Eye (tissue), 1 donor: ENCODE measurements around the gene NHSL1.

Experiments
- DNase-seq: peaks from one replicate; pipeline ENCODE4 v3.0.0-alpha.2; 2015

The NHSL1 gene

DNA sequence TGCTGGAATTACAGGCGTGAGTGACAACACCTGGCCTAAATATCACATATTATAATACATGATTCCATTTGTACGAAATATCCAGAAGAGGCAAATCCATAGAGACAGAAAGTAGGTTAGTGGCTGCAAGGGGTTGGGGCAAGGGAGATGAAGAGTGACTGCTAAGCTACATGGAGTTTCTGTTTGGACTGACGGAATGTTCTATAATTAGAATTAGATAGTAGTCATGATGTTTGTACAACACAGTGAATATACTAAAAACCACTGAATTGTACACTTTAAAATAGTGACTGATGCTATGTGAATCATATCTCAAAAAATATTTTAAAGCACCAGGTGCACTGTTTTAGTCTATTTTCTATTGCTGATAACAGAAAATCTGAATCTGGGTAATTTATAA, 99.0 kb downstream of the NHSL1 start:
- DNase-seq, result no peak

DNA sequence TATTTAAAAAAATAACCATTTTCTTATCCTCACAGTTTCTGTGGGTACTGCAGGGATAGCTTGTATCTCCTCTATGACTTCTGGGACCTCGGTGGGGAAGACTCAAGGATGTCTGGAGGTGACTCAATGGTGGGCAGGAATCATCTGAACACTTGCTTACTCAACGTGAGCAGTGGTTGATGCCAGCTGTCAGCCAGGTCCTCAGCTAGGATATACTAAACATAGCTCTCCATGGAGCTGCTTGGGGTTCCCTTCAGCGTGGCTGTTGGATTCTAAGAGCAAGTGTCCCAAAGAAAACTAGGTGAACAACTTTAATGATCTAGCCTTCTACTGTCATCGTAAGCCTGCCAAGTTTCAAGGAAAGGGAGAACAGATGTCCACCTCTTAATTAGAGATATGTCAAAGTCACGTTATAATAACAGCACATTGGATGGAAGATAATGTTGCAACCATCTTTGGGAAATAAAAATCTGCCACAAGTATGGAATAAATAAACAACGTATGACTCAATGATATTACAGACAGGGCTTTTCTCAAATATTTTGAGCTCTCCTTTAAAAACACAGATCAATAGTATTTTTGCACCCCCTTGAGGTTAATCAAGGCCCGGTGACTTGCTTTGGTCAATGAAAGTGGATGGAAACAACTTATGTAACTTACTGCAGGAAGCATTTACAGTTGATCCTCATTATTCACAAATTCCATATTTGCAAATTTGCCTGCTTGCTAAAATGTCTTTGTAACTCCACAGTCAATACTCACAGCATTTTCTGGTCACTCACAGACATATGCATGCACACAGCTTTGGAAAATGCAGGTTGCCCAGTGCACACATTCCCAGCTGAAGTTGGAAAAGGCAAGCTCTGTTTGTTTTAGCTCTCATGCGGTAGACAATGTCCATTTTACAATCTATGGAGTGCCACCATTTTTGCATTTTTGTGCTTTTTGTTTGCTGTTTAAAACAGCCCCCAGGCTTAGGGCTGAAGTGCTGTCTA, 101.9 kb downstream of the NHSL1 start:
- DNase-seq, result no peak

DNA sequence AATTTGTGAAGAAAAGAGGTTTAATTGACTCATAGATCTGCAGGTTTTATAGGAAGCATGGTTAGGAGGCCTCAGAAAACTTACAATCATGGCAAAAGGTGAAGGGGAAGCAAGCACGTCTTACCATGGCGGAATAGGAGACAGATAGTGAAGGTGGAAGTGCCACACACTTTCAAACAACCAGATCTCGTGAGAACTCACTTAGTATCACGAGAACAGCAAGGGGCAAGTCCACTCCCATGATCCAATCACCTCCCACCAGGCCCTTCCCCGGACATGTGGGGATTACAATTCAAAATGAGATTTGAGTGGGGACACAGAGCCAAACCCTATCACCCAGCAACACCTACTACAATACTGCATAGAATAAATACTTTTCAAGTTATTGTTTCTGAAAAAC, 102.6 kb downstream of the NHSL1 start:
- DNase-seq, result no peak

DNA sequence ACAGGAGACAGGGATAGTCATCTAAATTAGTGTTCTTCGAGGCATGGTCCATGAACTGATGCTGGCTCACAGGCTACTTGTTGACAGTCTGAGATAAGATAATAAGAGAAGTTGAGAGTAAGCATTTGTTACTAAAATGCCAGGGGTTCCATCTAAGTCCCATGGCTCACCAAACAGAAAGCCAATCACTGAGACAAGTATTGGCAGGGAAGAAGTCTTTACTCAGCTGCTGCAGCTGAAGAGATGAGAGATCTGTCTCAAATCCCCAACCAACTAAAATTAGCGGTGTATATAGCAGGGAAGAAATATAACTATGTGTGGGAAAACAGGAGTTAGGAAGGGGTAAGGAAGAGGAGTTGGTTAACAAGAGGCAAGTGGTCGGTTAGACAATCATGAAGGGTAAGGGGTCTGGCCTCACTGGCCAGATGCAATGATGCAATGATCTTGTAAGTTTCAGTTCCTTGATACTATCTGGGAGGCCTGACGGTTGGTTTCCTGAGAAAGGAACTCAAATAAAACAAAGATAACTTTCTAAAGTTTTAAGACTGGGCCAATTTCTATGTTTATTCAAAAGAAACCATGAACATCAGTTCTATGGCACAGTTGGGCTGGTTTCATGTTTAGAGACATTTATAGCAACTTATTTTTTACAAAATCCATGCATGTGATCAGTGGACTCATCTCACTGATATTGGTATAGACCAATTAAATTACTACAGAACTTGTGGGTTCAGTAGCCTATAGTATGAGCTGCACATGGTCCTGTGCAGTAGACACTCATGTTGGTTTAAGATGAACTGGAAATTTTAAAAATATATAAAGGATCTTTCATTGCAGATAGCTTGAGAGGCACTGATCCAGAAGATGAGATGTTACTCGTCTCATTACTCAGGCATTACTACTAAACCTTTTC, 105.2 kb downstream of the NHSL1 start:
- DNase-seq, result no peak

DNA sequence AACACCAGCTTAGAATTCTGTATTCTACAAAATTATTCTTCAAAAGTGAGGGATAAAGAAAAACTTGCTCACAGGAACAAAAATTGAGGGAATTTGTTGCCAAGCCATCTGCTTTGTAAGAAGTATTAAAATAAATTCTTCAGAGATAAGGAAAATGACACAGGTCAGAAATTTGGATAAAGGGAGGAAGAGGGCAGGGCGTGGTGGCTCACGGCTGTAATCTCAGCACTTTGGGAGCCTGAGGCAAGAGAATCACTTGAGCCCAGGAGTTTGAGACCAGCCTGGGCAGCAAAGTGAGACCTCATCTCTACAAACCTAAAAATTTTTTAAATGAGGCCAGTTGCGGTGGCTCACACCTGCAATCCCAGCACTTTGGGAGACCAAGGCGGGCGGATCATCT, 109.7 kb downstream of the NHSL1 start:
- no peak for DNase-seq

DNA sequence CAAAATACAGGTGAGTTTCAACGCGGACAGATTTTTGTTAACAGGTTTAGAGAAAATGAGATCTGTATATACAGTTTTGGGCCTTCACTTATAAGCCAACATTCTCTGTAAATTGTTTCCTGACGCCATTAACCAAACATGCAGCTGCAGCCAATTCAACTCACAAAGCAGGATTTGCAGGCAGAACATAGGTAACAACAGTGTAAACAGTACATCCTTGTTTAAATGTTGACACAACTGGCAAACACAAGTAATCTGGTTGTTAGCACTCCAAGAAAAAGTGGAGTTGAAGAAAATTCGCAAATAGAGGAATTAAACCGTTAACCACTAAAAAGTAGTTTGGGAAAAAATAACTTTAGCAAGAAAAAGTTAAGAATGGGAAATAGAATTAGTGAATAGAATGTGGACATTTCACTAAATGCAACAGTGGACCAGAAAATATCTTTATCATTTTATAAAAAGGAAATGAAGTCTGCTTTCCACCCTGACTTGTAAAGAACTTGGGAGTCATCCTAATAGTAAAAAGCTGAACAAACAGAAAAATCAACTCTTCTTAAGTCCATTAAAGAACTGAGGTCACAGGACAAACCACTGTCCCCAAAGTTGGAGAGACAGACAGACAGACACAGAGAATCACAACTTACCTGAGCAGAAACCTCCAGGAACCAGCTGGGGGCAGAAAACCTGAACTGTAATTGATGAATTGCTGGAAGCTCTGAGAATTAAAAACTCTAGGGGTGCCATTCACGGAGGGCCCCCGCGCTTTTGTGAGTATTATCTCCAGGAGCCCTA, 111.5 kb downstream of the NHSL1 start:
- DNase-seq, result no peak

DNA sequence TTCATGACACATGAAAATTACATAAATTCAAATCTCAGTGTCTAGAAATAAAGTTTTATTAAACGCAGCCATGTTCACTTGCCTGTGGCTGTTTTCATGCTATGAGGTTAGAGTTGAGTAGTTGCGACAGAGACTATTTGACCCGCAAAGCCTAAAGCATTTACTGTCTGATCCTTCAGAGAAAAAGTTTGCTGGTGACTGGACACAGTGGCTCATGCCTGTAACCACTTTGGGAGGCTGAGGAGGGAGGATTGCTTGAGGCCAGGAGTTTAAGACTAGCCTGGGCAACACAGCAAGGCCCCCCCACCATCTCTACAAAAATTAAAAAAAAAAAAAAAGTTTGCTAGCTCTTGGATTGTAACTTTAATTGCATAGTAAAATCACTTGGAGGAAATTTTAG, 112.4 kb downstream of the NHSL1 start:
- DNase-seq, result no peak

DNA sequence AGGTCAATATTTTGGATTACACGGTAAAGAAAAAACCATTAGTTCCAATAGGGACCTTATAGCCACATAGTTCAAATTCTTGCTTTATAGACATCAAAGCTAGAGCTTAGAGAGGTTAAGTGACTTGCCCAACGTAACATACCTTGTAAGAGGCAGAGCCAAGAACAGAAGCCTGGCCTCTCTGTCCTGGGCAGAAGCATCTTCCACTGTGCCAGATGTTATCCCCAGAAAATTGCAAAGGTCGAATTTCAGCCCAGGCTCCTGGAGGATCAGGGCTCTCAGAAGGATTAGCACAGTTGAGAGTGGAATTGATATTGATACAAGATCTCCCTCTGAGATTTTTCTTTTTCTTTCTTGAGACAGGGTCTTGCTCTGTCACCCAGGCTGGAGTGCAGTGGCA, 115.5 kb downstream of the NHSL1 start:
- DNase-seq, result no peak

DNA sequence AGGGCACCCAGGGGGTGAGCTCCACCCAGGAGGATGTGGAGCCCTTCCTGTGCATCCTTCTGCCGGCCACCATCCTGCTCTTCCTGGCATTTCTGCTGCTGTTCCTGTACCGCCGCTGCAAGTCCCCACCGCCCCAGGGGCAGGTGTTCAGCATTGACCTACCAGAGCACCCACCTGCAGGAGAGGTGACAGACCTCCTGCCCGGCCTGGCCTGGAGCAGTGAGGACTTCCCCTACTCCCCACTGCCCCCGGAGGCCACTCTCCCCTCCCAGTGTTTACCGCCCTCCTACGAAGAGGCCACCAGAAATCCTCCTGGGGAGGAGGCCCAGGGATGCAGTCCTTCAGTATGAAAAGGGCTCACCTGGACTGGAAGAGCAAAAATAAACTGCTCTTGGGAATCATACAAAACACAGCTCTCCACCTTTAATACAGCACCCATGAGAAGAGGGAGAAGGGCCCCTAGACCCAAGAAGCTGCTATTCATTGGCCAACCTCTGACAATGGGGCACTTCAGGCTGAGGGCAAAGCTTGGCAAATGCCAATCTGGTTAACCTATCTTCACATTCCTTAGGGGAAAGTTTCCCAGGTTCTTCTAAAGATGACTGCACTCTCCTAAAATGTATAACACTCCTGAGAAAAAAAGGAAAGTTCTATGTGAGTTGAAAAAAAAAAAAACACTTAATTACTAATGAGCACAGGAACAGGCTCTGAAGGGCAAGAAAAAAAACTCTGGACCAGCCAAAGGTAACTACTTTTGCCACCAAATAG, 116.6 kb downstream of the NHSL1 start:
- no peak for DNase-seq

DNA sequence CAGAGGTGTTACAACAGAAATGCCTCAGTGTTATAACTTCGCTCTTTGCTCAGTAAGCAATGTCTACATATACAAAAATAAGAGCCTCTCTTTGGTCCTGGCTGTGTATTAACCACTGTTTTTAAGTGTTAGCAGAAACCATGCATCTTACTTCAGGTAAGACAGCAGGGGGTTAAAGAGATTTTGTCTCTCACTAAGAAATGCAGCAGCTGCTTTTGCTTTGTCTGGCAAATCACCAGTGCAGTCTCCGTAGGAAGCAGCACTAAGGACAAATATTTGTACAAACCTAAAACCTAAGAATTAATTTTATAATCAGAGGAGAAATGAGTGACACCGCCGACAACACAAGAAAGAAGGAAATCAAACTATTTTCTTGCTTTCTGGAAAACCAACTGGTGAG, 120.8 kb downstream of the NHSL1 start:
- no peak for DNase-seq

DNA sequence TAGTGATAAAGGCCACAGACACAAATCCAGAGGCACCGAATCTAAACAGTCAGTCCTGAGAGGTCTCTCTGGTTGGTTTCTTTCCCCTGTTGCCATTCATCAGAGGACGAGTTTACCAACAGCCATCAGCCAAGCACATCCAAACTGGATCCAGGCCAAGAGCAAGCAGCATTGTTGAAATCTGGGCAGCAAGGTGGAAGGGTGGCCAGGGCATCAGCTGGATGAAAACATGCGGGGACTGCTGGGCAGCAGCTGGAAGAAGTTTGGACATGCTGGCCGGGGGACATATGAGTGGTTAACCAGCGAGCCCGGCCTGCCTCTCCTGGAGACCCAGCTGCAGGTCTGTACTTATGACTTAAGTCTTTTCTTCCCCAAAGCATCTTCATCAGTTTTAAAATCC, 121.5 kb downstream of the NHSL1 start, which contains the start of gene SMIM28:
SMIM28 (plus strand) TSS at position 62 of the 400 bp plus-strand sequence; CDS start at position 230, 168 bp downstream.
- DNase-seq, result no peak

DNA sequence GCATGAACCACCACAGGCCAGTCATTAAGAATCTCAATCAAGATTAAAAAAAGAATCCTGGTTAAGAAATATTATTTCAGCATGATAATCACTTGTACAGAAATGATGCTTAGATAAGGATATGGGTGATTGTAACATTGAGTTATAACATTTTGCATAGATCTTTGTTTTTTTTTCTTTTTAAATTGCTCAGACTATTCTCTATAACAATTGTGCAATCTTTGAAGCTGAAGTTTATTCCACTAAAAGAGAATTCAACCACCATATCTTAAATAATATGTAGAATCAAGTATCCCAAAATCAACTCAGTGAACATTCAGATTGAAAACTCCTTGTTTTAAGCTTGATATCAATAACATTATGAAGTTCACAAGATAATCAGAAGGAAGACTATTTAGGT, 122.3 kb downstream of the NHSL1 start:
- no peak for DNase-seq

DNA sequence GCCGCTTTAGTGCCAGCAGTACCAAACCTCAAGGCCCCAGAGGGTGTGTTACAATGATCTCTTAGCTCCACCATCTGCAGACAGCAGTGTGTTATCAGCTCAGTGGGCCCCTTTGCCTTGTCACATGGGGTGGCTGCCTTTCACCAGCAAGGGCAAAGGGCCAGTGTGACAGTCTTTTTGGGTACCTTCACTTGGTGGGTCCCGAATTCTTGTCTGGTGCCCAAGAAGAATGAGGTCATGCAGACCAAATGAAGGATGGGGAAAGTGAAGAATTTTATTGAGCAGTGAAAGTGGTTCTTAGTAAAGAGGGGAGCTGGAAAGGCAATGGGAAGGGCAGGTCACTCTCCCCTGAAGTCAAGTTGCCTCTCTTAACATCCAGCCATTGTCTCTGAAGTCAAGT, 124.5 kb downstream of the NHSL1 start:
- no peak for DNase-seq

DNA sequence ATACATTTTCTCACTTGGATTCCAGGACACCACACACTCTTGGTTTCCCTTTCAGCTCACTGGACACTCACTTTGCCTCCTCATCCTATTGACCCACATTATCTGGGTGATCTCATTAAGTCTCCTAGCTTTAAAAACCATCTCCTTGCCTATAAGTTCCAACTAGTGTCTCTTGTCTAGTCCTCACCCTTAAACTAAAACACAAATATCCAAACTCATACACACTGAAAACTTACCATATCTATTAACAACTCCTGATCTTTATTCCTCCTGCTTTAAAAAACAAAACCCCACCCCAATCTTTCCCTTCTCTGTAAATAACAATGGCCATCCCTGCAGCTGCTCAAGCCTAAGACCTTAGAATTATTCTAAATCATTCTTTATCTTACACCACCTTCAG, 125.1 kb downstream of the NHSL1 start:
- DNase-seq, result no peak

DNA sequence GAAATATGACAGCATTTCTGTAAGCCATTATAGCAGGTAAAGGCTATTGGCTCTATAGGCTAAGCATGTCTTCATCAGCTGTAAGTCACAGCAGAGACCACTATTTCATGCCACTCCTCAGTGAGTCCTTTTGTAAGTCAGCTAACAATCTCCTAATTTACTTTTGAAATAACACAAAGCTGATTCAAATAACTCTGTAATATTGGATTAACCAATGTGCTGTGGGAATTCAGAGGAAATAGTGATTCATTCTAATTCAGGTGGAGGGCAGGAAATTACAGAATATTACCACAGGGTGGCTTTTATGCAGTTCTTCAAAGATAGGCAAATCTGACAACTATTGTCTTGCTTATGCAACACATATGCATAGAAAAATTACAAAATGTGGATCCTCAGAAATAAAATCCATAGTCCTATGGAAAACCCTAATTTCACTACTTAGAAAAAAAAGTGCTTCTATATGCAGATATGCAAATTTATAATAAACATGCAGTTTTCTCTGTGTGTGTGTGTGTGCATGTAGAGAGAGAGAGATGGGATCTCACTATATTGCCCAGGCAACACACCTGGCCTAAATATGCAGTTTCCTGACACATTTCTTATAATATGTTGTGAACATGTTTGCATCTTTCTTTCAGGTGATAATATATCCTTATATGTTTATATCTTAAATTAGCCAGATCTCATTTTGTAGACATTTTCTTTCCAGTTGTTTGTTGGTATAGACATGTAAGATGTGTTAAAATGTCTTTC, 126.4 kb downstream of the NHSL1 start:
- DNase-seq, result no peak
